Renal cortex interstitium (tissue), 15 donors: ENCODE results near the gene PON2. TPM values are rescaled to one million over a fixed set of nuclear protein-coding genes. Genes with fewer than 3 reads are reported as not detected.

Source experiments
- DNase-seq, 11 donors: peaks; one replicate each; pipeline ENCODE4 v3.0.0-alpha.2; 2013; ENCODE audit warnings: low read depth in 9 of 11, low spot score in 4 of 11; ENCODE audit errors: extremely low read depth in 1 of 11
- long read RNA-seq, 16 experiments: transcript quantifications; one replicate each; lab custom pipeline, GENCODE V29; 2026
- polyA plus RNA-seq, 3 donors: library from polyadenylated mRNA; unstranded; fragments of 120-200 nt; gene quantifications; one replicate each; pipeline ENCODE4 v1.2.1, GENCODE V29; 2013; ENCODE audit not compliant: insufficient read length in 3 of 3

Gene PON2
- polyA plus RNA-seq: 100 to 1,000 TPM; 153 to 230 (median 185) TPM
- long read RNA-seq, donor 1, transcript PON2-202 (9 exons, 1,726 nt): major isoform, 8 of 34 reads
- long read RNA-seq, donor 1, transcript PON2-218 (9 exons, 1,653 nt): major isoform, 8 of 34 reads
- long read RNA-seq, donor 1, partial matches to known transcripts: 14 of 34 reads
- long read RNA-seq, donor 1, other reads (novel, unspliced or antisense): 0 of 34 reads
- long read RNA-seq, donor 2, transcript PON2-202 (9 exons, 1,726 nt): minor isoform, 7 of 55 reads
- long read RNA-seq, donor 2, transcript PON2-218 (9 exons, 1,653 nt): major isoform, 12 of 55 reads
- long read RNA-seq, donor 2, partial matches to known transcripts: 33 of 55 reads
- long read RNA-seq, donor 2, other reads (novel, unspliced or antisense): 0 of 55 reads
- long read RNA-seq, donor 3, transcript PON2-202 (9 exons, 1,726 nt): minor isoform, 9 of 77 reads
- long read RNA-seq, donor 3, transcript PON2-218 (9 exons, 1,653 nt): major isoform, 46 of 77 reads
- long read RNA-seq, donor 3, partial matches to known transcripts: 18 of 77 reads
- long read RNA-seq, donor 3, other reads (novel, unspliced or antisense): 0 of 77 reads
- long read RNA-seq, donor 4, transcript PON2-202 (9 exons, 1,726 nt): minor isoform, 9 of 83 reads
- long read RNA-seq, donor 4, transcript PON2-218 (9 exons, 1,653 nt): major isoform, 25 of 83 reads
- long read RNA-seq, donor 4, transcript PON2-215 (3 exons, 579 nt): minor isoform, 19 of 83 reads
- long read RNA-seq, donor 4, partial matches to known transcripts: 27 of 83 reads
- long read RNA-seq, donor 4, other reads (novel, unspliced or antisense): 0 of 83 reads
- long read RNA-seq, donor 5: 0 reads
- long read RNA-seq, donor 6, transcript PON2-202 (9 exons, 1,726 nt): minor isoform, 10 of 209 reads
- long read RNA-seq, donor 6, transcript PON2-218 (9 exons, 1,653 nt): major isoform, 14 of 209 reads
- long read RNA-seq, donor 6, transcript PON2-205 (2 exons, 627 nt): minor isoform, 5 of 209 reads
- long read RNA-seq, donor 6, transcript PON2-215 (3 exons, 579 nt): minor isoform, 11 of 209 reads
- long read RNA-seq, donor 6, partial matches to known transcripts: 165 of 209 reads
- long read RNA-seq, donor 6, other reads (novel, unspliced or antisense): 0 of 209 reads
- long read RNA-seq, donor 7, transcript PON2-218 (9 exons, 1,653 nt): major isoform, 29 of 67 reads
- long read RNA-seq, donor 7, transcript PON2-215 (3 exons, 579 nt): minor isoform, 7 of 67 reads
- long read RNA-seq, donor 7, transcript PON2-202 (9 exons, 1,726 nt): minor isoform, 9 of 67 reads
- long read RNA-seq, donor 7, partial matches to known transcripts: 22 of 67 reads
- long read RNA-seq, donor 7, other reads (novel, unspliced or antisense): 0 of 67 reads
- long read RNA-seq, donor 8: 0 reads
- long read RNA-seq, donor 9, transcript PON2-218 (9 exons, 1,653 nt): major isoform, 28 of 58 reads
- long read RNA-seq, donor 9, transcript PON2-202 (9 exons, 1,726 nt): minor isoform, 9 of 58 reads
- long read RNA-seq, donor 9, partial matches to known transcripts: 20 of 58 reads
- long read RNA-seq, donor 9, other reads (novel, unspliced or antisense): 0 of 58 reads
- long read RNA-seq, donor 10, transcript PON2-218 (9 exons, 1,653 nt): major isoform, 30 of 58 reads
- long read RNA-seq, donor 10, transcript PON2-202 (9 exons, 1,726 nt): minor isoform, 7 of 58 reads
- long read RNA-seq, donor 10, partial matches to known transcripts: 15 of 58 reads
- long read RNA-seq, donor 10, other reads (novel, unspliced or antisense): 0 of 58 reads
- long read RNA-seq, donor 11, transcript PON2-218 (9 exons, 1,653 nt): major isoform, 31 of 72 reads
- long read RNA-seq, donor 11, transcript PON2-202 (9 exons, 1,726 nt): minor isoform, 5 of 72 reads
- long read RNA-seq, donor 11, partial matches to known transcripts: 32 of 72 reads
- long read RNA-seq, donor 11, other reads (novel, unspliced or antisense): 0 of 72 reads
- long read RNA-seq, donor 12, transcript PON2-218 (9 exons, 1,653 nt): major isoform, 12 of 52 reads
- long read RNA-seq, donor 12, transcript PON2-215 (3 exons, 579 nt): minor isoform, 6 of 52 reads
- long read RNA-seq, donor 12, partial matches to known transcripts: 33 of 52 reads
- long read RNA-seq, donor 12, other reads (novel, unspliced or antisense): 0 of 52 reads
- long read RNA-seq, donor 13: 0 reads
- long read RNA-seq, donor 14, transcript PON2-218 (9 exons, 1,653 nt): major isoform, 28 of 52 reads
- long read RNA-seq, donor 14, partial matches to known transcripts: 18 of 52 reads
- long read RNA-seq, donor 14, other reads (novel, unspliced or antisense): 0 of 52 reads
- long read RNA-seq, donor 15, transcript PON2-202 (9 exons, 1,726 nt): minor isoform, 5 of 22 reads
- long read RNA-seq, donor 15, transcript PON2-218 (9 exons, 1,653 nt): major isoform, 13 of 22 reads
- long read RNA-seq, donor 15, partial matches to known transcripts: 0 of 22 reads
- long read RNA-seq, donor 15, other reads (novel, unspliced or antisense): 0 of 22 reads
- long read RNA-seq, donor 16, transcript PON2-218 (9 exons, 1,653 nt): major isoform, 105 of 365 reads
- long read RNA-seq, donor 16, transcript PON2-202 (9 exons, 1,726 nt): minor isoform, 25 of 365 reads
- long read RNA-seq, donor 16, transcript PON2-205 (2 exons, 627 nt): minor isoform, 6 of 365 reads
- long read RNA-seq, donor 16, transcript PON2-215 (3 exons, 579 nt): minor isoform, 48 of 365 reads
- long read RNA-seq, donor 16, partial matches to known transcripts: 178 of 365 reads
- long read RNA-seq, donor 16, other reads (novel, unspliced or antisense): 0 of 365 reads

- peak in 10 of 11 donors; percentile 52 to 79 (median 69) for DNase-seq
These were observed at the start of gene PON2 for GRCh38 chr7:95434557-95435421. TSS of gene PON2 (minus strand) at chr7:95435028. CDS start at chr7:95434951, 77 bp downstream.

- DNase-seq: no peak
These were observed 47.6 kb upstream of the PON2 start for GRCh38 chr7:95482424-95482823.

GRCh38 chr7:95481271-95482165, 46.7 kb upstream of the PON2 start:
- no peak for DNase-seq

GRCh38 chr7:95479992-95480624, 45.3 kb upstream of the PON2 start:
- DNase-seq: no peak

GRCh38 chr7:95478272-95479037, 43.6 kb upstream of the PON2 start:
- peak in 1 of 11 donors; percentile 48 for DNase-seq

- DNase-seq: peak in 5 of 11 donors; percentile 64 to 79 (median 73)
These were observed 42.2 kb upstream of the PON2 start for GRCh38 chr7:95476904-95477594.

GRCh38 chr7:95476072-95476847, 41.4 kb upstream of the PON2 start:
- DNase-seq: no peak

- DNase-seq: no peak
These were observed 38.6 kb upstream of the PON2 start for GRCh38 chr7:95473276-95473985.

GRCh38 chr7:95472581-95473161, 37.8 kb upstream of the PON2 start:
- no peak for DNase-seq

- no peak for DNase-seq
These were observed 36.2 kb upstream of the PON2 start for GRCh38 chr7:95471071-95471470.

- no peak for DNase-seq
These were observed 35.6 kb upstream of the PON2 start for GRCh38 chr7:95470452-95470851.
